GM18907 (cell line): ENCODE measurements around the gene MRGPRE.

Source experiments
- ATAC-seq: cut with Tn5 transposase; IDR thresholded peaks from one replicate; pipeline ENCODE4 v1.9.1; 2021; ENCODE audit warnings: mild to moderate bottlenecking, moderate library complexity; ENCODE audit not compliant: unreplicated experiment

Gene MRGPRE

DNA sequence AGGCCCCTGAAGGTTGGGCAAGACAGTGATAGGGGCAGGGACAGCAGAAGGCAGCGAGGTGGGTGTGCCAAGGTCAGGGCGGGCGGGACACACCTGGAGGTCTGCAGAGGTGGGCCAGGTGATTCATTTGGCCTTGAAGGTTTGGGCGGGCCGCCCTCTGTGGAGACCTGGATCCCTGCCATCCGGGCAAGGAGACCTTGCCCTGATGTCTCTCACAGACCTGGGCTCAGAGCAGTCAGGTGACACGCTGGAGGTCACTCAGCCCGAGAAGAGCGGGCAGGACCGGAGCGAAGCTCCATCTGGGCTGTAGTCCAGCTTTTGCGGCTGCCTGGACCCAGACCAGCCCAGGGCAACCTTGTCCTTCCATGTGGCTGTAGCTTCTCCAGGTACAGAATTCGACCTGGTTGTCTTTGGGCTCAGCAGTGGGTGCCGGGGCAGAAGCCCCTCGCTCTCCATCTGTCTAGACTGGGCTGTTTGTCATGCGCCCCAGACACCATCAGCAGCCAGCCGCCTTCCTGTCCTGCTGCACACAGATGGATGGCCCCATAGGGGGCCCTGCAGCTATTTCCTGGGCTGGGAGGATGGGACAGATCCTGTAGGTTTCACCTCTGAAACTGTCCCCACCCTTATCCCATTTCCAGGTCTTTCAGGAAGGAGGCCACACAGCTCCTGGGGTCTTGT lies 16.7 kb downstream of the MRGPRE start:
- ATAC-seq, result no peak

DNA sequence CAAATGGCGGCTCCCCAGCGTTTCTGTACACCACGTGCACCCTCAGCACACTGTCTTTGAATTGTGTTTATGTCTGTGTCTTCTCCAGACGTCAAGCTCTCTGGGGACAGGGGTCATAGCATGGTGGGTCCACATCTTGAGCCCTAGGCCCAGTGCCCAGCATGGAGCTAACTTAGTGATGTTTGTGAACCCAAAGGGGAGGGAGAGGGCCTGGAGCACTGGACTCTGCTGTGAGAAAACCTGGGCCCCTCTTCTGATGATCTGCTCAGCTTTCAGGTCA lies 17.9 kb downstream of the MRGPRE start:
- ATAC-seq, result no peak

DNA sequence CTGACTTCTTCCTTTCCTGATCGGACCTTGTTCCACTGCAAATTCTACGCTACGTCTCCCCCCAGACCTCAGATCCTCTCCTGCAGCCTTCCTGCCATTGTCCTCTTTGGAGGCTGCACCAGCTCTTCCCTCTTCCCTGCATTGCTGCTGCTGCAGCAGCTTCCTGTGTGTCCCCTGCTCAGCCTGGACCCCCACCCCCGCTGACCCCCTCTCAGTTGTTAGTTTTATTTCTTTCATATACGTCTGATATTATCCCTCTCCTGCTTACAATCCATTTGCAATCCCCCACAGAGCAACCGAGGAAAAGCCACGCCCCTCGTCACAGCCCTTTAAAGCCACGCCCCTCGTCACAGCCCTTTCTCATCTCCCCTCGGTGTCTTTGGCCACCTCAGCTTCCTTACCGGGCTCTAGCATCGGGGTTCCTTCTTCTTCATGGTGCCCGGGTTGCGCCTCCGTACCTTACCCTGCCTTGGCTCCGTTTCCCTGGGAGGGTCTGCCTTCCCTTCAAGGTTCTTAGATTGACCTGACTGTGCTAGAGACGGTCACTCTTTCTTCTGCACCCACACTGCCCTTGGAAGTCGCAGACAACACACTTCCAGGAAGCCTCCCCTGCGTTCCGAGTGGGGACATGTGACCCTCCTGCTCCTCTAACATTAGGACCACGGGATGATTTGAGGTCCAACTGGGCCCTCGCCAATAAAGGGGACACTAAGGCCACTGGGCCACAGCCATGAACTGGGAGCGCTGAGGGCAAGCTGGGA lies 18.4 kb downstream of the MRGPRE start:
- no peak for ATAC-seq

DNA sequence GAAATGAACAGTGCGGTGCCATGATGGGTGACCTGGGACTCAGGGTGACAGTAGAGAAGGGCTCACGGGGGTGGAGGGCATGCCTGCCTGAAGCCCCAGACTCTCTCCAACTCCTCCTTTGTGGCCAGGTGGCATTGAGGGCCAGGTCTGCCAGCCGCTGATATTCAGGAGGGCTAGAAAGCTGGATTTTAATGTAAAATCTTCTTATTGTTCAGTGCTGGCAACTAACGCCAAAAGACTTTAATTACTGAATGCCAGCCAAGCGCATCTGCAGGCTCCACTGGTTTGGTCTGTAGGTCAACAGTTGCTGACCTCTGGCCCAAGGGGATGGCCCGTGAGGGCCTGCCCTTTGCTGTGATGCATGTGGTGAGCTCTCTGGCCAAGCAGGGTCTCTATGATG lies 23.9 kb downstream of the MRGPRE start:
- ATAC-seq, result no peak

DNA sequence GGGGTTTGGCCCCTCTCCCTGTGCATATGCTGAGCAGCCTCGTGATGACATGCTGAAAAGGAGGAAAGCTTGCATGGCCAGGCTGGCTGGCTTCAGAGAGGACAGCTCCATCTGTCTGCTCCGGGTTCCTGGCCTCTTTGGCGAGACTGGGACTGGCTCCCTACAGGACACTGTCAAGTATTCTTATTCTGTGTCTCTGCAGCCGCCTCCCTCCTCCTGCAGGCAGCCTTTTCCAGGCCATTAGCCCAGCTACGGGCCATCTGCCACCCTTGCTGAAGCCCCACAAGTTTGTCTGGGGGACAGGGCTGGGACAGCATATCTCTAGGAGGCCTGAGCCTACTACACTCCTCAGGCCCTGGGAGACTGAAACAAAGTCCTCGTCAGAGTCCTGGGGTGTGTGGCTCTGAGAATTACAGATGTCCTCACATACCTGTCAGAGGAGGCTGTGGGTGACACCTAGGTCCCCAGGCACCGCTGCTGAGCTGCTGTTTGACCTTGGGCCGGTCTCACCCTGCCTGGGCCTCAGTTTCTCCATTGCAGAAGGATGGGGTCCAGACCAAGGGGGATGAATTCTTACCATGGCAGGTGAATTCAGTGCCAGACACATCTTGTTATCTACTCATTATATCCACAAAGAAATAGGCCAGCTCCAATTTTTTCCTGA lies 24.6 kb downstream of the MRGPRE start:
- no peak for ATAC-seq

DNA sequence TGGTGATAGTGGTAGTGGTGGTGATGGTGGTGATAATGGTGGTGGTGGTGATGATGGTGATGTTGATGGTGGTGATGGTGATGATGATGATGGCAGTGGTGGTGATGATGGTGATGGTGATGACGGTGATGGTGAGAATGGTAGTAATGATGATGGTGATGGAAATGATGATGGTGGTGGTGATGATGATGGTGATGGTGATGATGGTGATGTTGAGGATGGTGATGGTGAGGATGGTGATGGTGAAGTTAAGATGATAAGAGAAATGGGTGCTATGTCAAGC lies 25.4 kb downstream of the MRGPRE start:
- ATAC-seq, result no peak

DNA sequence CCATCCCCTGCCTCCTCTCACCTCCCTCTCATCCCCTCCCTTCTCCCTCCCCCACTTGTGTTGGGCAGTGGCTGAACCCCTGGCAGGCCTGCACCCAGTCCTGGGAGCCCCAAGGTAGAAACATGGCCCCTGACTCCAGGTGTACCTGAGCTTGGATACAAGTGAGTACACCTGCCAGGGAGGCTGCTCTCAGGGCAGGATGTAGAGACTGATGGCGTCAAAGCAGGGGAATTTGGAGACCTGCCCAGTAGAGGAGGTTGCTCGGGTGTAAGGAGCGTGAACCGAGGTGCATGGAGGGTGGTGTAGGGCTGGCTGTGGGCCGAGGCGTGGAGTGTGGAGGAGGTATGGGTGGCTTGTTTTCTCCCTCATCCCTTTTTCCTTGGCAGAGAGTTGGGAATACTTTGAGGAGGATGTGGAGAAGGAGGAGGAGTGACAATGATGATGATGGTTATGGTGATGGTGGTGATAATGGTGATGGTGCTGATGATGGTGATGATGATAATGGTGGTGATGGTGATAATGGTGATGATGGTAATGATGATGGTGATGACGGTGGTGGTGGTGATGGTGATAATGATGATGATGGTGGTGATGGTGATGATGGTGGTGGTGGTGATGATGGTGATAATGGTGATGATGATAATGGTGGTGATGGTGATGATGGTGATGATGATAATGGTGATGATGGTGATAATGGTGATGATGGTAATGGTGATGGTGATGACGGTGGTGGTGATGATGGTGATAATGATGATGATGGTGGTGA lies 25.9 kb downstream of the MRGPRE start:
- no peak for ATAC-seq

DNA sequence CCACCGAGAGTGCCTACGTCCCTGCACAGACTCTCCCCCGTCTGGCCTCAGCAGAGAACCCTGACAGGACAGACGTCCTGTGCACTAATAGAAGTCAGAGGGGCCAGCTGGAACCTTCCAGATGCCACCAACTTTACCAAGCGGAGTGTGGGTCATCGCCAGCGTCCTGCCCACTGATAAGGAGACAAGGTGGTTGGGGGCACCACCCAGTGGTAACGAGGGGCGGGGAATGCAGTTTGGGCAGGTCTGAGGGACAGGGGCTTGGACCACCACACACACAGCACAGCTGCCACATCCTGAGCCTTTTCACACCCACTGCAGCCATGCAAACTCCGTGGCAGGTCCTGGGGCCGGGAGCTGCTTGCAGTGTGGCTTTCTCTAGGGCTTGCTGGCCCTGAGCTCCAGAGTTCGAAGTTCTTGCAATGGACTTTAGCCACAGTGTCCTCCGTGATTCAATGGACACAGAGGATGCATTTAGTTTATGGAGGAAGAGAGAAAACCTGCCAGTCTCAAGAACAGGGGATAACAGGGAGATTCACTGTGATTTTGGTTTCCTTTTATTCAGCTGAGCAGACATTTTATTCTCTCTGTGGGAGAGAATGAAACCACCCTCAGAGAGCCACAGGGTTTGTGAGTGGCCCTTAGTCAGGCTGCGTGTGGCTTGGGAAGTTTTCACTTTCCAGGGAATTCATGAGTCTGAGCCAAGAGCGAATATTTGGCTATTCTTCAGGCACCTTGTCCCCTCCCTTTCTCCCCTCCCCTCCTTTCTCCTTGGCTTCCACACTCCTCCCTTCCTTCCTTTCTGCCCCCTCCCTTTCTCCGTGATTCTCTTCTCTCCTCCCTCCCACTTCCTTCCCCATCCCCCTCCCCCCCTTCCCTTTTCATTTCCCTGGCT lies 26.7 kb downstream of the MRGPRE start:
- no peak for ATAC-seq

DNA sequence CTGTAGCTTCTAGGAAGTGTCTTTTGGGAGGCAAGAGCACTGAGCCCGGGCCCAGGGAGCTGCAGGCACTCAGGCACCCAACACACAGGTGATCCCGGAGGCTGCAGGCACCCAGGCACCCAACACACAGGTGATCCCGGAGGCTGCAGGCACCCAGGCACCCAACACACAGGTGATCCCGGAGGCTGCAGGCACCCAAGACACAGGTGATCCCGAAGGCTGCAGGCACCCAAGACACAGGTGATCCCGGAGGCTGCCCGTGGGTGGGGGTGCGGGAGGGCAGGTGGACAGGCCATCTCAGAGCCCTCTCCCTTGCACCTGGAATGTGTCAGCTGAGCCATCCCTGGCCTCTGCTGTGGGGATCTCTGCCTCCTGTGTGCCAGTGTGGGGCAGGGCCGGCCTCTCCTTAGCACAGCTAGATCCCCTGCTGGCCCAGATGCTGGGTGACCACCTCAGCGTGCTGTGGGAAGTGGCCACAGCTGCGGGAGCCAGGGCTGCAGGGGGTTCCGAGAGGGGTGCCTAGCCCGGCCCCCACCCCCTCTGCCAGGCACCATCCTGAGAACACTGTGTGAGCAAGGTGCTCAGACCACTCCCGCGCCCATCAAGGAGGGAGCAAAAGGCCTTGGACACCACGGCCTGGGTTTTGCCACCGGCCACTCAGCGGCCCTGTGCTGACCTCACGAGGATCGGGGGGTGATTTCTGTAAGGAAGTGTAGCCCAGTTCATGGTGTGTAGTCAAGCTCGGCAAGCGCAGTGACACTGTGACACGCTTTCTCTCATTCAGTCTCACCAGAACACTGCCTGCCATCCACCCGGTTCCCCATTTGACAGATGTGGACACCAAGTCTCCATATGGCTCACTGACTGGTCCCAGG lies 27.8 kb downstream of the MRGPRE start:
- ATAC-seq, result no peak

DNA sequence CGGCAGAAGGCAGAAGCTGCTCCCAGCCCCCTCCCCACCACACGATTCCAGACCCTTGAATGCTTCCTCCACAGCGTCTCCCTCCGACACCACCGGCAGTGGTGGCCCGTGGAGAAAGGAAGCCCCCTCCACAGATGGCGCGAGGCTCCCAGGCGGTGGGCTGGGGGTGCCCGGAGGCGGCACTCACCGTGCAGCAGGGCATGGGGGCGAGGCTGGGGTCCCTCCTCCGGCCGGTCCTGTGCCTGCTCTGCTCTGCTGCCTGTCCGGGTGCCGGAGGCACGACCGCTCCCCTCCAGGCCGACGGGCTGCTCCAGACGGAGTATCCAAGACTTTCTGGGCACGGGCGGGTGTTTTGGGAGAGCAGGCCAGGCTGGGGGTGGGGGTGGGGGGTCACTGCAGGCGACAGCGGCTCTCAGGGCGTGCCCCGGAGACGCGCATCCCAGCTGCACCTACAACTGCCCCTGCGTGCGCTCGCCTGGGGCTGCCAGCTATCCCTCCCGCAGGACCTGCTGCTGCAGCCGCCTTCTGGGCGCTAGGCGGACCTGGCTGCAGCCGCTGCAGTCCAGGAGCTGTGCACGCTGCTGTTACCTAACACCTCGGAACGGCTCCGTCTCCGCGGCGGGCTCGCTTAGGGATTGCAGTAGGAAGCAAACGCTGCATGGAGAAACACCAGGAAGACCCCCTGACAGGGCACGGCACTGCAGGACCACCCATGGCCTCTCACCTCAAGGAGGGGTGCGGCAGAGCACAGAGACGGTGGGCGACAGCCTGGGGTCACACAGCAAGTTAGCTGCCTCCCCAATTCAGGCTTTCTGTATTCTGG lies 28.8 kb downstream of the MRGPRE start:
- no peak for ATAC-seq

DNA sequence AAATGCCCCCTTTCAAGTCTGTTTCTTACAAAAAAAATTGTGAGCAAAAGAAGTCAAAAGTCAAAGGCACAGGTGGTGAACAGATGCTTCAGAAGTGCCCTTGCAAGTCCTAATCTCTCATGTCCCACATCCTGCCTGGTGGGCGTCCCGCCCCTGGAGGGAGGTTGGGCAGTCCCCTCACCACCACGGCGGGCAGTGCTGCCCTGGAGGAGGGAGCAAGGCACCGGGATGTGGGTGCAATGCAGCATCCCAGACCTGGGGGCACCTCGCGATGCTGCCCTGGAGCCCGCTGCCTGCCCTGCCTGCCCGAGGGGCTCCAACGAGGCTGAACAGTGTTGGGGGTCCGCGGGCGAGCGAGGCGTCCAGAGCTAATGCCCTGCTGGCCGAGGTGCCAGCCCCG lies 29.5 kb downstream of the MRGPRE start:
- no peak for ATAC-seq

DNA sequence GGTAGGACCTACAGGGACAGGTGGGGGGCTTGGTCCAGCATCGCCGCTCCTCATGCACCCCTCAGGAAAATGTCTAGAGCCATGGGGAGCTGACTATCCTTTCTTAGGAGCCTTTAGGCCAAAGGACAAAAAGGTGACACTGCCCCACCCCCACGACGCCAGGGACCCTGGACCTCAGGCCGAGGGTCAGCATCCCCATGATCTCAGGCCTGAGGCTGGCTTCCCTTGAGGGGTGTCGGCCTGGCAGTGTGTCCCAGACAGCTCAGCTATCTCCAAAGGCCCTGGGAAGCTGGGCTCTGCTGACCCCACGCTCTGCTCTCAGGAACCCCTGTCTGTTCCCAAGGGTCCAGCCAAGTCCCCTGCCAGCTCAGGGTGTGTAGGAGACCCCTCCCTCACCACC lies 29.9 kb downstream of the MRGPRE start:
- no peak for ATAC-seq

DNA sequence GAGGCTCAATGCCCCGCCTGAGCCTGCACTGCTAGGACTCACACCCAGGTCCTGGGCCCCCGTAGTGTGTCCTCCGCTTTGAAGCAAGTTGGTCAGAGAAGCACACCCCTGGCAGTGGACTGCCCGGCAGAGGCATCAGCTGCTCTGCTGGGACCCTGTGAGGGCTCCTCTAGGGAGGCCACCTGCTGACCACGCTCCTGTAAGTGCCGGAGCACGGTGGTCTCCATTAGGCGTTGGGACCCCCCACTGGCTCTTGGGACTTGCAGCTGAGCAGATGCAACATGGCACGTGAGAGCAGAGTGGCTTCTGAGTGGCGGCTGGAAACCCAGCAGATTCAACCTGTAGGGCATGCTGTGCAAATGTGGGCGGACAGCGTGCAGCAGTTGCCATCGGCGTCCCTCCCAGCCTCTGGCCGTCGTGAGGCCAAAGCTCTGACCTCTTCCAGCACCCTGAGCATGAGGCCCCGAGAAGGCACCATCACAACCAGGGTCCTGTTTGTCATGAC lies 30.5 kb downstream of the MRGPRE start:
- no peak for ATAC-seq

DNA sequence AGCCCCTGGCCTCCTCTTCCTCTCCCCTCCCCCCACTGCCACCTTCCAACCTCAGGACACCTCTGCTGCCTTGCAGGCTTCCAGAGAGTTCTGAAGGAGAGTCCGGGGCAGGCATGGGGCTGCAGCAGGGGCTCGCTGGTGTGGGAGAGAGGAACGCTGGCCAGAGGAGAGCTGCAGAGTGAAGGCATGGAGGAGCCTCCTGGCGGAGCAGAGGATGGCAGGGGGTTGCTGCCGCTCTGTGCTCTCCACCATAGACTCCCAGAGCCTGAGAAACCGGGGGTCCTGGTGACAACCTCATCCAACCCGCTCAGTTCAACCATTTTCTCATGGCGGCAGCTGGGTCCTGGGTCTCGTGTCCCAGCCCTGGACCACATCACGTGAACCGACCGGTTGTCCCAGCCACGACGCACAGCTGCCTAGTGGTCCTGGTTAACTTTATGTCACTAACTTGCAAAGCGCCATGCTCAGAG lies 31.1 kb downstream of the MRGPRE start:
- no peak for ATAC-seq

DNA sequence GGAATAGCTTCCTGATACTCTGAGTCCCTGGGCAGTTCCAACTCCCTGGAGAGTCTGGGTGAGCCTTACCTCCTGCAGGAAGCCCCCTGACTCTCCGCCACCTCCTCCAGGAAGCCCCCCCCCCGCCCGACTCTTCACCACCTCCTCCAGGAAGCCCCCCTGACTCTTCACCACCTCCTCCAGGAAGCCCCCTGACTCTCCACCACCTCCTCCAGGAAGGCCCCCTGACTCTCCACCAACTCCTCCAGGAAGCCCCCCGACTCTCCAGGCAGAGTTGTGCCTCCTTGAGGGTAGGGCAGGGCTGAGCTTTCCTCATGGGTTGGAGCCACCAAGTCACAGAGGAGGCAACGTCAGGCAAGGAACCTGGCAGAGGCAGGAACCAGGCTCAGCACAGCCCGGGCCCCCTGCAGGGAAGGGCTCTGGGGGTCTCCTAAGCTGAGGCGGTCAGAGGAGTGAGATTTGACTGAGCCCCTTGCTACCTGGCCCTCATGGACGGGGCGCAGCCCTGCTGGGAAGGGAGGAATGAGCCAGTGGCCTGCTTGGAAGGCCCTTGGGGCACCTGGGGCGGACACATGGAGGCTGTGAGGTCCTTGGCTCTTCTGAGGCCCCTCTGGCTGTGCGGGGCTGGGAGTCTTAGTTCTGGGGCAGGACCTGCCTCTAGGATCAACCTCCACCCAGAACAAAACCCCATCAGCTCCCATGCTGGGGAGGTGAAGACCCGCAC lies 31.7 kb downstream of the MRGPRE start:
- no peak for ATAC-seq

DNA sequence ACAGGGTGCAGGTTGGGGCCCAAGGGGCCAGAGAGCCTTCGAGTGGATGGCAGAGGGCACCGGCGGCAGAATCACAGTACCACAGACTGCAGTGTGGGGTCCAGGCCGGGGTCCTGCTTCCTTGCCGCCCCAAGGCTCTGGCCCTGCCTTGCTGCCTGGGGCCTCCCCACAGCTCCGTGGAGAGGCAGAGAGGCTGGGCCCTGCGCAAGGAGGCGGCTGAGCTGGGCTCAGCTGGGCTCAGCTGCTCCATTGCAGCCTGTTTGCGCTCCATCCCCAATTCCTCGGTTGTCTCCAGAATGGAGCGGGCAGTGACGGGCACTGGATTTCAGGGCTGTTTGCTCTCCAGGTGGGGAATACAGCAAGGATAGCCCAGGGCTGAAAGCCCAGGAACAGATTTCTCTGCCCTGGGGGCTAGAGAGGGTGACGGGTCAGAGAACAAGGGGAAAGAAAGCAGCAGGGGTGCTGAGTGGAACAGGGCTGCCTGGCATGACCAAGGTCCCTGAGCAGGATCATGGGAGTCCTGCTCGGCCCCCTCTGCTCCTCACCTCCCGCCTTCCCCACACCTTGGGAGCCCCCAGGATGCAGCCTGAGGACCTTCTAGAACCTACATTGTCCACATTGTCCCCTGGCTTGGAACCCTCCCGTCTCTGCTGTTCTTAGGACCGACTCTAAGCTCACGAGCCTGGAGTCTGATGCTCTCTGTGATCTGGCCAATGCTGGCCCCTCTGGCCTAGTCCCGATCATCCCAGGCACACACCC lies 32.5 kb downstream of the MRGPRE start:
- ATAC-seq, result no peak

DNA sequence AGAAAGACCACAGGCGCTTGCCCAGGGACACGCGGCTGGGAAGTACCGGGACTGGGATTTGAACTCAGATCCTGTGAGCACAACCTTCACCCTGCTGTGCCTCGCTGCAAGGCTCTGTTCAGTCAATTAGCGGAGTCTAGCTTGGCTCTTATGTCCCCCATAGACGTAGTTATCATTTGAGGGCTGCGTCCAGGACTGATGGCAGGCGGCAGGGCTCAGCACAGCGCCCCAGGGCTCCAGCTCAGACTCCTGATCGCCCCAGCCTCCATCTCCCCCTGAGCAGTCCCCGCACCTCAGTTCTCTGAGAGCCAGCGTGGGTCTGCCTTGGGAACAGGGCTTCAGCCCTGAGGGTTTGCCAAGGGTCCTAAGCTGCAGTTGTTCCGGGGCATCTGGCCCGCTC lies 33.4 kb downstream of the MRGPRE start:
- no peak for ATAC-seq
